ENCODE measurements around the gene AREL1.

- TF ChIP-seq EZH2phosphoT487 (IDR thresholded peaks at IDR 0.05; ENCODE audit: borderline replicate concordance) (no peak), CTCF (conservative IDR thresholded peaks at IDR 0.05; ENCODE audit: low read length) (no peak)
Observed at GRCh38 chr14:74645756-74646470, 67.0 kb downstream of the AREL1 start.
